ENCODE data around the gene KRTAP29-1. TPM values are rescaled to one million over a fixed set of nuclear protein-coding genes. Genes with fewer than 3 reads are reported as not detected.
"Not testable (repeated sequence)": the region's sequence is repeated elsewhere in the genome, so short reads cannot be mapped to it uniquely, and the experiment has no call there.

Gene KRTAP29-1
- polyA plus RNA-seq, 1 experiment: not detected

GRCh38 chr17:41264599-41264998, 38.1 kb downstream of the KRTAP29-1 start:
- ChIA-PET POLR2A (no interaction called here), CTCF (no interaction called here)
- TF ChIP-seq, protein P1, sequence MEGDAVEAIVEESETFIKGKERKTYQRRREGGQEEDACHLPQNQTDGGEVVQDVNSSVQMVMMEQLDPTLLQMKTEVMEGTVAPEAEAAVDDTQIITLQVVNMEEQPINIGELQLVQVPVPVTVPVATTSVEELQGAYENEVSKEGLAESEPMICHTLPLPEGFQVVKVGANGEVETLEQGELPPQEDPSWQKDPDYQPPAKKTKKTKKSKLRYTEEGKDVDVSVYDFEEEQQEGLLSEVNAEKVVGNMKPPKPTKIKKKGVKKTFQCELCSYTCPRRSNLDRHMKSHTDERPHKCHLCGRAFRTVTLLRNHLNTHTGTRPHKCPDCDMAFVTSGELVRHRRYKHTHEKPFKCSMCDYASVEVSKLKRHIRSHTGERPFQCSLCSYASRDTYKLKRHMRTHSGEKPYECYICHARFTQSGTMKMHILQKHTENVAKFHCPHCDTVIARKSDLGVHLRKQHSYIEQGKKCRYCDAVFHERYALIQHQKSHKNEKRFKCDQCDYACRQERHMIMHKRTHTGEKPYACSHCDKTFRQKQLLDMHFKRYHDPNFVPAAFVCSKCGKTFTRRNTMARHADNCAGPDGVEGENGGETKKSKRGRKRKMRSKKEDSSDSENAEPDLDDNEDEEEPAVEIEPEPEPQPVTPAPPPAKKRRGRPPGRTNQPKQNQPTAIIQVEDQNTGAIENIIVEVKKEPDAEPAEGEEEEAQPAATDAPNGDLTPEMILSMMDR (IDR thresholded peaks at IDR 0.05; ENCODE audit: low read depth, low read length): no peak
- DNase-seq (ENCODE audit: low read depth, low spot score): no peak
- Histone ChIP-seq H3K27ac (ENCODE audit: low read depth, low read length) (no peak overlapping the region), H3K9me3 (ENCODE audit: control insufficient read depth, insufficient read depth, low read length) (no peaks in the 10 kb centered on the region), H3K4me3 (ENCODE audit: low read depth, low read length) (no peak overlapping the region), H3K27me3 (ENCODE audit: control insufficient read depth, insufficient read depth, low read length) (peaks cover 10% of the 10 kb centered on the region)

DNA sequence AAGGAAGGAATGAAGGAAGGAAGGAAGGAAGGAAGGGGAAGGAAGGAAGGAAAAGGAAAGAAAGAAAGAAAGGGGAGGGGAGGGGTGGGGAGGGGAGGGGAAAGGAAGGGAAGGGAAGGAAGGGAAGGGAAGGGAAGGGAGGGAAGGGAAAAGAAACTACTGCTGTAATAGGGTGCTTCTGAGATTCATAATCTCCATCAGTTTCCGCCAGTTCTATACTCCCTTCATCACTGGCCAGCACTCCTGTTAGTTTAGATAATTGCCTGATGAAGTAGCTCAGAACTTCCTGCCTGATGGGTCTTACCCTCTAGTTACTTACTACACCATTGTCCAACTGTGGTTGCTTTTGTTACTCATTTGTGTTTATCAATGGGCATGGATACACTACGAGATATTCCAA, 39.4 kb downstream of the KRTAP29-1 start:
- POLR2A ChIA-PET: no interaction called here
- CTCF ChIA-PET: interaction anchor here (0.7 kb wide), 1 partner anchor 285 kb away, joined by 3 read pairs; no protein-coding TSS in a partner anchor
- TF ChIP-seq, protein P1 (IDR thresholded peaks at IDR 0.05; ENCODE audit: low read depth, low read length): no peak
- Histone ChIP-seq H3K4me3 (ENCODE audit: low read depth, low read length) (no peak overlapping the region), H3K27me3 (ENCODE audit: control insufficient read depth, insufficient read depth, low read length) (peaks cover 6% of the 10 kb centered on the region), H3K9me3 (ENCODE audit: control insufficient read depth, insufficient read depth, low read length) (no peaks in the 10 kb centered on the region), H3K27ac (ENCODE audit: low read depth, low read length) (no peak overlapping the region)
- no peak for DNase-seq (ENCODE audit: low read depth, low spot score)

DNA sequence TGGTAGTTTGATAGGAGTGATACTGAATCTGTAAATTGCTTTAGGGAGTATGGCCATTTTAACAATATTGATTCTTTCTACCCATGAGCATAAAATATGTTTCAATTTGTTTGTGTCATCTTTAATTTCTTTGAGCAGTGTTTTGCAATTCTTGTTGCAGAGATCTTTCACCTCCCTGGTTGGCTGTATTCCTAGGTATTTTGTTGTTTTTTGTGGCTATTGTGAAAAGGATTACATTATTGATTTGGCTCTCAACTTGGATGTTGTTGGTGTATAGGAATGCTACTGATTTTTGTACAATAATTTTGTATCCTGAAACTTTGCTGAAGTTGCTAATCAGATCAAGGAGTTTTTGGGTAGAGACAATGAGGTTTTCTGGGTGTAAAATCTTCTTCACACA, 44.2 kb downstream of the KRTAP29-1 start:
- no peak for DNase-seq (ENCODE audit: low read depth, low spot score)
- TF ChIP-seq, protein P1 (IDR thresholded peaks at IDR 0.05; ENCODE audit: low read depth, low read length): no peak
- no peak overlapping the region for H3K27ac ChIP-seq (ENCODE audit: low read depth, low read length)
- CTCF ChIA-PET: no interaction called here
- no peak overlapping the region for H3K4me3 ChIP-seq (ENCODE audit: low read depth, low read length)
- POLR2A ChIA-PET: no interaction called here
- H3K27me3 ChIP-seq (ENCODE audit: control insufficient read depth, insufficient read depth, low read length): peaks cover 4% of the 10 kb centered on the region
- H3K9me3 ChIP-seq (ENCODE audit: control insufficient read depth, insufficient read depth, low read length): no peaks in the 10 kb centered on the region

- Histone ChIP-seq H3K9me3 (ENCODE audit: control insufficient read depth, insufficient read depth, low read length) (no peaks in the 10 kb centered on the region), H3K27me3 (ENCODE audit: control insufficient read depth, insufficient read depth, low read length) (peaks cover 7% of the 10 kb centered on the region), H3K27ac (ENCODE audit: low read depth, low read length) (no peak overlapping the region), H3K4me3 (ENCODE audit: low read depth, low read length) (no peak overlapping the region)
- TF ChIP-seq, protein P1 (IDR thresholded peaks at IDR 0.05; ENCODE audit: low read depth, low read length): no peak
- DNase-seq (ENCODE audit: low read depth, low spot score): no peak
- ChIA-PET POLR2A (no interaction called here), CTCF (interaction anchor here (0.6 kb wide), 1 partner anchor 810 kb away, joined by 10 read pairs; no protein-coding TSS in a partner anchor)
Observed at GRCh38 chr17:41256291-41256685, 46.4 kb downstream of the KRTAP29-1 start.

DNA sequence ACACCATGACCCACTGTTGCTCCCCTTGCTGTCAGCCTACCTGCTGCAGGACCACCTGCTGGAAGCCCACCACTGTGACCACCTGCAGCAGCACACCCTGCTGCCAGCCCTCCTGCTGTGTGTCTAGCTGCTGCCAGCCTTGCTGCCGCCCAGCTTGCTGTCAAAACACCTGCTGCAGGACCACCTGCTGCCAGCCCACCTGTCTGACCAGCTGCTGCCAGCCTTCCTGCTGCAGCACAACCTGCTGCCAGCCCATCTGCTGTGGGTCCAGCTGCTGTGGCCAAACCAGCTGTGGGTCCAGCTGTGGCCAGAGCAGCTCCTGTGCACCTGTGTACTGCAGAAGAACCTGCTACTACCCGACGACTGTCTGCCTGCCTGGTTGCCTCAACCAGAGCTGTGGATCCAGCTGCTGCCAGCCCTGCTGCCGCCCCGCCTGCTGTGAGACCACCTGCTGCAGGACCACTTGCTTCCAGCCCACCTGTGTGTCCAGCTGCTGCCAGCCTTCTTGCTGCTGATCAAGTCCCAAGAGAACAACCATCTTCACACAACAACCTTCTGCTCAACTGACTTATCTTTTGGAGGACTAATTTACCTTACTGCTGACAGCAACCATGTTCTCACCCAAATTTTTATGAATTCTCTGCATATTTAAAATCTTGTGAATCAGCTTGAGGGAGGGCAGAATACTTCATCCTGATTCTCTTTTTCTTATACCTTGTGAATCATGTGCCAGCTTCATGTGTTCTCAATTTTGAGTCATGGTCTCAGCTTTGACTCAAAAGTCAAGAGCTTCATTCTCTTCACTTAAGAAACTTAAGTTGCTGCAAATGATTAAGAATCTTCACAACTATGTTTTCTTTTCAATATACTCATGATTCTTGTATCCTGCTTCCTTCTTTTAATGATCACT, 47.0 kb downstream of the KRTAP29-1 start, which contains the start of gene KRTAP9-9:
TSS of gene KRTAP9-9 (plus strand) at position 4 of the 910 bp plus-strand sequence.
- H3K4me3 ChIP-seq (ENCODE audit: low read depth, low read length); H3K27me3 ChIP-seq (ENCODE audit: control insufficient read depth, insufficient read depth, low read length); DNase-seq (ENCODE audit: low read depth, low spot score); H3K27ac ChIP-seq (ENCODE audit: low read depth, low read length); H3K9me3 ChIP-seq (ENCODE audit: control insufficient read depth, insufficient read depth, low read length); POLR2A ChIA-PET: not testable (repeated sequence)
- CTCF ChIA-PET: interaction anchor here (0.6 kb wide), 1 partner anchor 809 kb away, joined by 10 read pairs; no protein-coding TSS in a partner anchor
